GM06990 (cell line): ENCODE measurements around the gene USF2.

Experiments used
- DNase-seq: peaks from one replicate; pipeline ENCODE4 v3.0.0-alpha.2; 2011; ENCODE audit not compliant: insufficient read length; ENCODE audit errors: extremely low read depth
- H3K27me3 ChIP-seq: replicated peaks from 2 replicates; pipeline ENCODE4 v1.6.0; 2011; ENCODE audit warnings: low read length; ENCODE audit not compliant: control insufficient read depth, insufficient read depth
- H3K36me3 ChIP-seq: 2 replicates; pipeline ENCODE4 v1.5.1; 2011; ENCODE audit warnings: low read length; ENCODE audit not compliant: control insufficient read depth, insufficient read depth
- H3K4me3 ChIP-seq: replicated peaks from 2 replicates; pipeline ENCODE4 v1.5.1; 2011; ENCODE audit warnings: low read depth, mild to moderate bottlenecking, control low read depth, low read length
- CTCF ChIP-seq: IDR thresholded peaks from 2 replicates; pipeline ENCODE4 v1.5.1; 2011; ENCODE audit warnings: low read length, control low read depth, mild to moderate bottlenecking, inconsistent platforms; ENCODE audit not compliant: insufficient read depth, poor library complexity, severe bottlenecking

Gene USF2

GRCh38 chr19:35223084-35223790, 45.5 kb upstream of the USF2 start:
- H3K36me3 ChIP-seq = no peaks in the 10 kb centered on the region
- no peaks in the 10 kb centered on the region for H3K27me3 ChIP-seq
- DNase-seq = no peak
- no peak overlapping the region for H3K4me3 ChIP-seq
- TF ChIP-seq CTCF = no peak

GRCh38 chr19:35223862-35224505, 44.8 kb upstream of the USF2 start:
- no peak for DNase-seq
- no peak for TF ChIP-seq CTCF
- Histone ChIP-seq H3K36me3 (no peaks in the 10 kb centered on the region), H3K27me3 (no peaks in the 10 kb centered on the region), H3K4me3 (no peak overlapping the region)

GRCh38 chr19:35224681-35225571, 43.8 kb upstream of the USF2 start:
- no peak for TF ChIP-seq CTCF
- Histone ChIP-seq H3K27me3 (no peaks in the 10 kb centered on the region), H3K4me3 (no peak overlapping the region), H3K36me3 (no peaks in the 10 kb centered on the region)
- no peak for DNase-seq

GRCh38 chr19:35225951-35226350, 42.8 kb upstream of the USF2 start:
- H3K36me3 ChIP-seq = no peaks in the 10 kb centered on the region
- no peak for DNase-seq
- TF ChIP-seq CTCF = no peak
- H3K27me3 ChIP-seq = no peaks in the 10 kb centered on the region
- H3K4me3 ChIP-seq = no peak overlapping the region

GRCh38 chr19:35226748-35227147, 42.0 kb upstream of the USF2 start:
- DNase-seq = no peak
- H3K27me3 ChIP-seq = no peaks in the 10 kb centered on the region
- TF ChIP-seq CTCF = no peak
- H3K36me3 ChIP-seq = no peaks in the 10 kb centered on the region
- no peak overlapping the region for H3K4me3 ChIP-seq
